GM18858 (cell line): ENCODE results near the gene IPO13.

Source experiments
- ATAC-seq: cut with Tn5 transposase; IDR thresholded peaks from one replicate; pipeline ENCODE4 v1.9.1; 2021; ENCODE audit not compliant: unreplicated experiment

Gene IPO13

GRCh38 chr1:43946236-43947060 is at the start of gene IPO13:
Gene IPO13, plus strand, starts transcription at chr1:43946950. Its CDS starts 651 bp downstream, at chr1:43947601.
- ATAC-seq: peak; percentile 85

GRCh38 chr1:43898981-43899380 is 47.8 kb upstream of the IPO13 start:
- ATAC-seq: no peak

- ATAC-seq: no peak
Measured at GRCh38 chr1:43900386-43900785, 46.4 kb upstream of the IPO13 start.

- ATAC-seq: no peak
Measured at GRCh38 chr1:43901196-43901961, 45.4 kb upstream of the IPO13 start.

- ATAC-seq: no peak
Measured at GRCh38 chr1:43902058-43902831, 44.5 kb upstream of the IPO13 start.

GRCh38 chr1:43904660-43905551 is 41.8 kb upstream of the IPO13 start:
- ATAC-seq: no peak

GRCh38 chr1:43908226-43908625 is 38.5 kb upstream of the IPO13 start:
- no peak for ATAC-seq

GRCh38 chr1:43908858-43909257 is 37.9 kb upstream of the IPO13 start:
- no peak for ATAC-seq

- no peak for ATAC-seq
Measured at GRCh38 chr1:43910343-43910742, 36.4 kb upstream of the IPO13 start.

- ATAC-seq: no peak
Measured at GRCh38 chr1:43912607-43913006, 34.1 kb upstream of the IPO13 start.

GRCh38 chr1:43913051-43913501 is 33.7 kb upstream of the IPO13 start:
- ATAC-seq: no peak

- no peak for ATAC-seq
Measured at GRCh38 chr1:43913666-43914360, 32.9 kb upstream of the IPO13 start.

GRCh38 chr1:43914576-43915525 is 31.9 kb upstream of the IPO13 start:
- no peak for ATAC-seq

GRCh38 chr1:43919906-43920305 is 26.8 kb upstream of the IPO13 start:
- no peak for ATAC-seq

- ATAC-seq: no peak
Measured at GRCh38 chr1:43921022-43921421, 25.7 kb upstream of the IPO13 start.

- ATAC-seq: no peak
Measured at GRCh38 chr1:43924516-43924915, 22.2 kb upstream of the IPO13 start.

GRCh38 chr1:43925846-43926245 is 20.9 kb upstream of the IPO13 start:
- no peak for ATAC-seq

GRCh38 chr1:43930168-43930948 is 16.4 kb upstream of the IPO13 start:
- no peak for ATAC-seq
